Kidney (tissue), 14 donors: ENCODE data around the gene ITGA4. TPM values are rescaled to one million over a fixed set of nuclear protein-coding genes. Genes with fewer than 3 reads are reported as not detected.

Experiments
- DNase-seq, 5 donors: peaks; one replicate each; pipeline ENCODE4 v3.0.0-alpha.2; 2013 to 2020
- FAIRE-seq: peaks from 2 replicates; lab custom pipeline; 2012; peaks lifted over from hg19 to GRCh38; lab: Jason Lieb, UNC
- H3K27ac ChIP-seq, 2 donors: one replicate each; pipeline ENCODE4 v1.7.0; 2013; ENCODE audit warnings: low read depth in 2 of 2, low read length in 2 of 2, inconsistent platforms in 1 of 2
- H3K27me3 ChIP-seq: one replicate; pipeline ENCODE4 v1.7.1; 2013; ENCODE audit warnings: low read length, inconsistent platforms; ENCODE audit not compliant: control insufficient read depth, insufficient read depth
- H3K36me3 ChIP-seq, 3 donors: one replicate each; pipeline versions ENCODE4 v1.7.0 to v1.7.1; 2013; ENCODE audit warnings: low read length in 3 of 3, control low read depth in 1 of 3, inconsistent platforms in 1 of 3; ENCODE audit not compliant: insufficient read depth in 3 of 3, control insufficient read depth in 2 of 3
- H3K4me1 ChIP-seq, 3 donors: one replicate each; pipeline versions ENCODE4 v1.7.0 to v1.7.1; 2013; ENCODE audit warnings: low read length in 3 of 3, inconsistent platforms in 1 of 3, low read depth in 1 of 3; ENCODE audit not compliant: control insufficient read depth in 2 of 3, insufficient read depth in 2 of 3
- H3K4me3 ChIP-seq, 3 donors: one replicate each; pipeline versions ENCODE4 v1.7.0 to v1.8.1; 2013; ENCODE audit warnings: low read length in 3 of 3, control low read depth in 1 of 3, inconsistent platforms in 1 of 3
- H3K9ac ChIP-seq, 3 donors: one replicate each; pipeline versions ENCODE4 v1.7.0 to v1.7.1; 2013; ENCODE audit warnings: low read length in 3 of 3, control low read depth in 1 of 3, inconsistent platforms in 1 of 3
- H3K9me3 ChIP-seq, 3 donors: one replicate each; pipeline versions ENCODE4 v1.7.0 to v1.7.1; 2013; ENCODE audit warnings: low read length in 3 of 3, control low read depth in 1 of 3, inconsistent platforms in 1 of 3; ENCODE audit not compliant: control insufficient read depth in 2 of 3, insufficient read depth in 1 of 3
- CTCF ChIP-seq: IDR thresholded peaks from 3 replicates; pipeline ENCODE4 v1.5.1; 2012; ENCODE audit warnings: mild to moderate bottlenecking, moderate library complexity, borderline replicate concordance; ENCODE audit not compliant: insufficient read depth; ENCODE audit errors: extremely low read depth
- intact Hi-C: fragments of 100-400 bp; cut with DNase I; formaldehyde crosslinking; loops from one replicate; pipeline ENCODE4 v1.11.1; 2022
- polyA plus RNA-seq: library from polyadenylated mRNA; stranded (reverse); fragments of 350-450 nt; fragmentation: Illumina TruSeq; extraction: RNeasy Lipid Tissue Mini Kit (QIAGEN cat#74804); gene quantifications from one replicate; pipeline ENCODE4 v1.2.3, GENCODE V29; 2014; ENCODE audit warnings: low read depth, low replicate concordance; ENCODE audit not compliant: insufficient read depth
- total RNA-seq: library from RNA; stranded (reverse); fragmentation: NEBNext Ultra II Directional; extraction: Animal tissue kit (Norgen Biotek cat#: 25700); gene quantifications from one replicate; pipeline ENCODE4 v1.2.1, GENCODE V29; 2021
- donor health status: control.
- donor health status: control.
- donor health status: control.
- donor health status: control.
- donor health status: control.
- donor health status: DM: yes; HTN: yes; CAD: no.
- donor health status: Normal renal cell carcinoma (clear cell type).

ITGA4 gene
- total and polyA plus RNA-seq, 2 donors from 2014 or later = 0.39 to 23.5 TPM

DNA sequence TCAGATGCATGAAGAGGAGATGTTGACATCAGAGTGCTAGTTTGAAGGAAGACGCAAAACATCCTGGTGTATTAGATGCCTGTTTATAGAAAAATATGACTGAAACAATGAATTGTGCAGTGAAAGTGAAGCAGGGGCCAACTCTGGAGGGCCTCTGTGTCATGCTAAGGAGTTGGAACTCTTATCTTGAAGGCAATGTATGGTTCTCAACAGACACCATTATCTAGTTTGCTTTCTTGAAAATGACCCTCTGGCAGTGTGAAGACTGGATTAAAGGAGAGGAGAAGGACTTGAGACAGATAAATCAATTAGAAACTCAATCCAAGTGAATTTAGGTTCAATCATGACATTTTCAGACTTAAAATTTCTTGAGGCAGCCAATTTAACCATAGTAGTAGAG lies 63.1 kb downstream of the ITGA4 start:
- no peaks in the 10 kb centered on the region for H3K36me3 ChIP-seq

DNA sequence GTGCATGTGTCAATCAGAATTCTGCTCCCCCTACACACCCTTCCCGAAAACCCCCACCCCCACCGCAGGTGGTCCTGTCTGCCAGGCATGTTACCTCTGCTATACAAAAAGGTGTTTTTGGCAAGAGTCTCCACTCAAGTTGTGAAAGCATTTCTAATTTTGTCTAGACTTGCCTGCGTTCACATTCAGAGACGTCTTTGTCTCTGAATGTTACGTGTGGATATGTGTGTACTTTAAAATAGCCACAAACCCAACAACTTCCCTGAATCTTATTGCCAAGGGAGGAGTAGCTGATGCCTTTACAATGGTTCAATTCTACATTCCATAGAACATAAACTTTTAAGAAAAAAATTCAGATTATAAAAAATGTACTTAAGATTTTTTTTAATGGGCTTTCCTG lies 66.6 kb downstream of the ITGA4 start:
- no peak overlapping the region for H3K9ac ChIP-seq
- no peaks in the 10 kb centered on the region for H3K27me3 ChIP-seq
- H3K4me1 ChIP-seq = no peaks in the 10 kb centered on the region
- H3K9me3 ChIP-seq = no peaks in the 10 kb centered on the region
- intact Hi-C loops = no loop called here
- no peaks in the 10 kb centered on the region for H3K36me3 ChIP-seq
- H3K4me3 ChIP-seq = no peak overlapping the region
- DNase-seq = no peak
- no peak for TF ChIP-seq CTCF
- H3K27ac ChIP-seq = no peak overlapping the region
- FAIRE-seq = no peak

More for the DNA sequence above, 63.1 kb downstream of the ITGA4 start:
- no peak for DNase-seq
- no peak overlapping the region for H3K9ac ChIP-seq
- H3K4me1 ChIP-seq = no peaks in the 10 kb centered on the region
- no peak overlapping the region for H3K27ac ChIP-seq
- intact Hi-C loops = no loop called here
- TF ChIP-seq CTCF = no peak
- no peak overlapping the region for H3K4me3 ChIP-seq
- H3K9me3 ChIP-seq = no peaks in the 10 kb centered on the region
- H3K27me3 ChIP-seq = no peaks in the 10 kb centered on the region
- FAIRE-seq = no peak

GRCh38 chr2:181526014-181526413 lies 68.8 kb downstream of the ITGA4 start:
- FAIRE-seq = no peak
- intact Hi-C loops = no loop called here
- H3K27me3 ChIP-seq = no peaks in the 10 kb centered on the region

More at GRCh38 chr2:181526014-181526413, 68.8 kb downstream of the ITGA4 start:
- H3K27ac ChIP-seq = no peak overlapping the region
- no peak overlapping the region for H3K9ac ChIP-seq
- no peak for DNase-seq
- H3K36me3 ChIP-seq = no peaks in the 10 kb centered on the region
- no peaks in the 10 kb centered on the region for H3K9me3 ChIP-seq
- TF ChIP-seq CTCF = no peak
- no peaks in the 10 kb centered on the region for H3K4me1 ChIP-seq
- H3K4me3 ChIP-seq = no peak overlapping the region
